ENCODE data around the gene ADRM1.

The ADRM1 gene

GRCh38 chr20:62344782-62345181 lies 42.0 kb downstream of the ADRM1 start:
- DNase-seq = no peak

GRCh38 chr20:62345681-62346370 lies 43.0 kb downstream of the ADRM1 start:
- DNase-seq = no peak

- no peak for DNase-seq
Measured at GRCh38 chr20:62346398-62347150, 43.8 kb downstream of the ADRM1 start.

- no peak for DNase-seq
Measured at GRCh38 chr20:62347151-62347404, 44.3 kb downstream of the ADRM1 start.

- no peak for DNase-seq
Measured at GRCh38 chr20:62347445-62347844, 44.6 kb downstream of the ADRM1 start.

- DNase-seq = no peak
Measured at GRCh38 chr20:62348604-62349003, 45.8 kb downstream of the ADRM1 start.

- DNase-seq = no peak
Measured at GRCh38 chr20:62349556-62350097, 46.8 kb downstream of the ADRM1 start.

- DNase-seq = no peak
Measured at GRCh38 chr20:62350098-62350628, 47.4 kb downstream of the ADRM1 start.

- no peak for DNase-seq
Measured at GRCh38 chr20:62350629-62351422, 48.0 kb downstream of the ADRM1 start.

- DNase-seq = no peak
Measured at GRCh38 chr20:62351469-62352401, 48.9 kb downstream of the ADRM1 start.

- DNase-seq = no peak
Measured at GRCh38 chr20:62352402-62353288, 49.8 kb downstream of the ADRM1 start.

GRCh38 chr20:62353289-62354030 lies 50.7 kb downstream of the ADRM1 start:
- DNase-seq = no peak

GRCh38 chr20:62354031-62354808 lies 51.4 kb downstream of the ADRM1 start:
- no peak for DNase-seq

- no peak for DNase-seq
Measured at GRCh38 chr20:62354811-62355341, 52.1 kb downstream of the ADRM1 start.

GRCh38 chr20:62355516-62355877 lies 52.7 kb downstream of the ADRM1 start:
- DNase-seq = no peak

- no peak for DNase-seq
Measured at GRCh38 chr20:62355878-62356588, 53.2 kb downstream of the ADRM1 start.

GRCh38 chr20:62356589-62357186 lies 53.9 kb downstream of the ADRM1 start:
- no peak for DNase-seq

- no peak for DNase-seq
Measured at GRCh38 chr20:62357187-62357667, 54.4 kb downstream of the ADRM1 start.

Measured in fibroblast of skin of right quadriceps (primary cell).